Right hindlimb (tissue), 1 donor: ENCODE results near the gene SNRNP48.

ENCODE experiments used
- DNase-seq: peaks from one replicate; pipeline ENCODE4 v3.0.0-alpha.2; 2018

Gene SNRNP48

GRCh38 chr6:7647504-7647903 lies 57.5 kb downstream of the SNRNP48 start:
- no peak for DNase-seq

DNA sequence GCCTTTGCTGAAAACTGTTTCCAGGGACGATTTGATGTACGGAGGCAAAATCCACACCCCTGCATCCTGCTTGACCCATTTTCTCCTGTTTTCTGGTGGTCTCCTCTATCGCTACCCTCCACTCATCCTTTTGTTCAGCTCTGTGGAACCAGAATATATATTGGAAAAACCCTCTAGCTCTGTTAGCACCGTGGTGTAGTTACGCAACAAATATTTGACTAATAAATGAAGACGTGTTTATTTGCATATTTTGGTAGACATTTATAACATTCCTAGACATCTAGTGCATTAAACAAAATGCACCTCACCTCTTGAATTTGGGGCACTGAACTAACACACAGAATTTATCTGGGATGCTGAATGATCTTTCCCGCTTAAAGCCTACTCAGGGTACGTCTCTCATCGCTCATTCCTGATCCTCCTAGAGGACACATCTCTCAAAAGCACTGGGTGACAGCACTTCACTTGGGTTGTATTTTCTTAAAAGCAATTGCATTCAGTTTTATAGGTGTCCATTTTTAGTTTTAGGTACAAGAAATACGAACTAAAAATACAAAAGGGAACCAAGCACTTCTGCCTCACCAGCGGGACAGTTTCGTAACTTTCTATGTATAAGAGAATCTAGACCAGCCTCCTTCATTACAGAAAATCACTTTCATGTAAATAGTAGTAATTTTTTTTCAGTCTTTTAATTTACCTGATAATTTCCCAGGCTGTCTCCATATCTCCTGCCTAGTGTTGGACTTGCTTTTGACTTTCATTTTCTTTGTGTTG lies 59.2 kb downstream of the SNRNP48 start:
- DNase-seq = no peak

DNA sequence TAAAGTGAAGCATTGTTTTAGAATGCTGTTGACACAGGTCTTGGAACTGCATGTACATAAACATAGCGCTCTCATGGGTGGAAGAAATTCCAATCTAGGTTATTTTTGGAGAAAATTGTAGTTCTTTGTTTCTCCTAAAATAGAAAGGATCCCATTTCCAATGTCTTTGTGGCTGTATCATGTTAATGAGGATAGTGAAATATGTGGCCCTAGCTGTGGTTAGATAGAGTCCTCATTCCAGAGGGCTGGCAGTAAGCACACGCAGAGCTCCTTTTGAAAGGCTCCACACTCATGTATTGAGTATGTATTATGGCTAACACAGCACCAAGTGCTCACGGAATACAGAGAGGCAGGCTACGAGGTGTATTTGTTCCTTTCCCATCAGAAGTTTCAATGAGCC lies 60.9 kb downstream of the SNRNP48 start:
- DNase-seq = no peak

- DNase-seq = no peak
Observed at GRCh38 chr6:7652957-7653356, 63.0 kb downstream of the SNRNP48 start.

DNA sequence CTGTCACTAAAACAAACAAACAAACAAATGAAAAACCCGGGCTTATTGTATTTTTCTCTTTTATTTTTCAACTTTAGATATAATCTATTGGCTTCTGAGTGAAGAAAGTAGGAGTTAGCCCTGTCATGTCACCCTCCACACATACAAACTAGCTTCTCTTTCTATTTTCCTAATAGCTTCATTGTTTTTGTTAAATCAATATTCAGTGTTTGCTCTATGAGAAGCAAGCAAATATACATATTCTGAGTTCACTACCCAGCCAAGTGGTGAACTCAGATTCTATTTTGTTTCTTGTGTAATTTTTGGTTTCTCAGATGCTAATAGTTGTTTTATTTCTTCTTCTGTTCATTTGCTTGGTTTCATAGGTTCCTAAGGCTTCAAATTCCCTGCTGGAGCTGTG lies 66.4 kb downstream of the SNRNP48 start:
- DNase-seq = no peak

- no peak for DNase-seq
Observed at GRCh38 chr6:7658543-7658942, 68.5 kb downstream of the SNRNP48 start.

DNA sequence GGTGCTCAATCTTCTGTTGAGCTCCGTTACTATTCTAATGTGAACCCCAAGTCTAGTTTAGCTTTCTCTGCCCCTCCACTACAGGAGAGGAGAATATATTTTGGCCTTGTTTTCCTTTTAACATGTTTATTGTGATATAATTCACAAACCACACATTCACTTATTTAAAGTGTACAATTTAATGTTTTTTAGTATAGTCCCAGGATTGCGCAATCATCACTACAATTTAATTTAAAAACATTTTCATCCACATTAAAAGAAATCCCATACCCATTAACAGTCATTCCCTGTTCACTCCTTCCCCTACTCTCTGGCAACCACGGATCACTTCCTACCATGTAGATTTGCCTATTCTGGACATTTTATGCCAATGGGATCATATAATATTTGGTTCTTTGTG lies 71.4 kb downstream of the SNRNP48 start:
- DNase-seq = no peak
